Cardiac fibroblast (primary cell): ENCODE results near the gene GID8.
A peak's percentile ranks its signal among the peaks of the same experiment; 100 is the strongest.

Experiments used
- DNase-seq, 2 donors: peaks; one replicate each; pipeline versions ENCODE4 v3.0.0 to v3.0.0-alpha.2; 2010; ENCODE audit warnings: low read depth in 2 of 2
- H3K4me3 ChIP-seq, 2 donors: replicated peaks in 1 of 2; 1 replicate in 1 of 2; 2 replicates in 1 of 2; pipeline ENCODE4 v1.5.1; 2011; ENCODE audit warnings: low read depth in 2 of 2, low read length in 2 of 2, mild to moderate bottlenecking in 2 of 2, moderate library complexity in 1 of 2
- TF ChIP-seq, protein P1 (sequence below): IDR thresholded peaks from one replicate; pipeline ENCODE4 v1.5.1; 2011; ENCODE audit warnings: low read depth, mild to moderate bottlenecking, low read length, inconsistent platforms

The GID8 gene

DNA sequence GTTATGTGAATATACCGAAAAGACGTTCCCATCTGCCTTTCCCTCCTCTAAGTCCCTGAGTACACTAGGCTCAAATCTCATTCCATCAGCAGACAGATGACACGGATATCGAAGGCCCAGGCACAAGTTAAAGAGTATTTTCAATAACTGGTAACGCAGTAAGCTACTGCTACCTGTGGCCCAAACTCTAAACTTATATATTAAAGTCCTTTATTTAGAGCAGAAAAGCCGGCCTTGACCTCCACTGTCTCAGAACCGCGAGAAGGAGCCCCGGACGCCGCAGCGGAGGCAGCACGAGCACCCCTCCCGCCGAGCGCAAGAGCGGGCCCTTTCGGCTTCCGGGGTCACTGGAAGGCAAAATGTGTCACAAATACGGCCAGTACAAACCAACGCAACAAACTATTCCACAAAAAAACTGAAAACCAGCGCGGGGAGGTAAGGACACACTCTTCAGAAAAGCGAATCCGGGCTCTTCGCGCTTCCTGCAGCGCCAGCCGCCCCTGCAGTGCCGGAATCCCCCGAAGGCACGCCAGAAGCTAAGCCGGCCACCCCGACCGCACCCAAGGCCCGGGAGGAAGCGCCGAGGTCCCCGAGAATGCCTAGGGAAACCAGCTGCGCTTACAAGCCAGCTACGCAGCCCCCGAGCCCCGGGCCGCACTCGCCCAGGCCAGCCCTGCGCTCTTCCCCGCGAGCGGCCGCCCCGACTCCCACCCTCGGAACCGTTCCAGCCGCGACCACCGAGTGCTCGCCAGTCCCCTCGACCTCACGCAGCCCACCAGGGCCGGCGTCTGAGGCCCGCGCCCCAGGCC, 12.3 kb upstream of the GID8 start:
- peak overlapping the region; percentile 92 to 95 for H3K4me3 ChIP-seq
- DNase-seq: peak; percentile 26 to 38
- TF ChIP-seq, protein P1, sequence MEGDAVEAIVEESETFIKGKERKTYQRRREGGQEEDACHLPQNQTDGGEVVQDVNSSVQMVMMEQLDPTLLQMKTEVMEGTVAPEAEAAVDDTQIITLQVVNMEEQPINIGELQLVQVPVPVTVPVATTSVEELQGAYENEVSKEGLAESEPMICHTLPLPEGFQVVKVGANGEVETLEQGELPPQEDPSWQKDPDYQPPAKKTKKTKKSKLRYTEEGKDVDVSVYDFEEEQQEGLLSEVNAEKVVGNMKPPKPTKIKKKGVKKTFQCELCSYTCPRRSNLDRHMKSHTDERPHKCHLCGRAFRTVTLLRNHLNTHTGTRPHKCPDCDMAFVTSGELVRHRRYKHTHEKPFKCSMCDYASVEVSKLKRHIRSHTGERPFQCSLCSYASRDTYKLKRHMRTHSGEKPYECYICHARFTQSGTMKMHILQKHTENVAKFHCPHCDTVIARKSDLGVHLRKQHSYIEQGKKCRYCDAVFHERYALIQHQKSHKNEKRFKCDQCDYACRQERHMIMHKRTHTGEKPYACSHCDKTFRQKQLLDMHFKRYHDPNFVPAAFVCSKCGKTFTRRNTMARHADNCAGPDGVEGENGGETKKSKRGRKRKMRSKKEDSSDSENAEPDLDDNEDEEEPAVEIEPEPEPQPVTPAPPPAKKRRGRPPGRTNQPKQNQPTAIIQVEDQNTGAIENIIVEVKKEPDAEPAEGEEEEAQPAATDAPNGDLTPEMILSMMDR: no peak

DNA sequence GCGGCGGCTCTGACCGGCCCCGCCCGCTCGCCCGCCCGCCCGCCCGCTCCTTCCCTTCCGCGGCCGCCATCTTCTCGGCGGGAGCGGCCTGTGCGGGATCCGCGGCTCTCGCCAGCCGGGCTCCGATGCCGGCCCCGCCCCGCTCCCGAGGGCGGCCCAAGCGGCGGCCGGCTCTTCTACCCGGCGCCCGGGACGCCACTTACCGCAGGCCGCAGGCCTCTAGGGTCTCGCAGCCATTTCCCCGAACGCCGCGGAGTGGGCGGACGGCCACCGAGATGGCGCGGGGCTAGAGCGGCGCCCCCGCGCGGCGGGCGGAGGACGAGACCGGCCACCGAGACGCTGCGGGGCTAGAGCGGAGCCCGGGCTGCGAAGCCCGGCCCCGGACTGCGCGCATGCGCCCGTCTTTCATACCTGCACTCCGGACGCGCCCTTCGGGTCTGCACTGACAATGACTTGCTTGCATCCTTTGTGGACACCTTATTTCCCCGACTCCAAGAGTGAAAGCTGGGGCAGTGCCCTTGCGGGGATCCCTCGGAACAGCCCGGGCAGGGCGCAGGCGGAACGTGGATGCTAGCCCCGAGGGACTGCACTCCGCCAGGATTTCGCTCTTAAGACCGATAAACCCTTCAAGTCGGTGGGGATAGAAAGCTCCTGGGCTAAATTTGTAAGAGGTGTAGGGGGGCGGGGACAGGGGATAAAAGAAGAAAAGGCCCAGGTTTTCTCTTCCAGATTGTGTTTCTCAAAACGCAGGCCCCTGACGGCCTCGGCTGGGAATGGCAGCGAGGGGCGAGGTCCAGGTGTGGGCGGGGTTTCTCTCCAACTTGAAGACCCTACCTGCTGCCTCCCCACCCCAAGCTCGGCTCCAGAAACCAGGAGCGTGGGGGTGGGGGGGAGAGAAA, 11.5 kb upstream of the GID8 start, which contains the start of gene DIDO1:
DIDO1 (minus strand) TSS at position 277 of the 899 bp plus-strand sequence.
- peak; percentile 82 to 90 for DNase-seq
- peak within 1 kb of the TSS; percentile 92 to 95 for H3K4me3 ChIP-seq
- TF ChIP-seq, protein P1: peak; percentile 15

DNA sequence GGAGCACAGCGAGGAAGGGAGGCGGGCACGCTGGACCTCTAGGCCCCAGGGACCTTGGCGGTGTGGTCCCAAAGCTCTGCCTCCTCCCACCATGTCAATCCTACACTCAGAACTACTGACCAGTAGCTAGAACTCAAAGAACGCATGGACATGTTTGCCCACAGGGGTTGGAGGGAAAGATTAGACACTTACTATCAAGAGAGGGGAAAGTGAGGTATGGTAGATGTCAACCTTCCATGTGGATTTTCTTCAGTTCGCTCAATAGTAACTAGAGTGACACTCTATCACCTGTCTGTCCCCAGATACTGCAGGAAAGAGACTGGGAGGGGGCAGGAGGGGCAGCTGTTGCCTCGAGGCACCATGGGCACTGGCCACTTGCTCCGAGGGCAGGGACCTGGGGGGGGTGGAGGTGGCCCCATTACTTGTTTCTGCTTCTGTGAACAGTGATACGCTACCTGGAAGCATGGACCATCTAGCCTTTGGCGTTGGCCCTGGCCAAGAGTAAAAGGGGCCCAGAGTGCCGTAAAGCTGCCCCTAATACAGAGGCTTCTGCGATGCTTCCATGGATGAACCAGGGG, 10.7 kb upstream of the GID8 start:
- H3K4me3 ChIP-seq: peak overlapping the region; percentile 92 to 95
- DNase-seq: no peak
- TF ChIP-seq, protein P1: no peak

DNA sequence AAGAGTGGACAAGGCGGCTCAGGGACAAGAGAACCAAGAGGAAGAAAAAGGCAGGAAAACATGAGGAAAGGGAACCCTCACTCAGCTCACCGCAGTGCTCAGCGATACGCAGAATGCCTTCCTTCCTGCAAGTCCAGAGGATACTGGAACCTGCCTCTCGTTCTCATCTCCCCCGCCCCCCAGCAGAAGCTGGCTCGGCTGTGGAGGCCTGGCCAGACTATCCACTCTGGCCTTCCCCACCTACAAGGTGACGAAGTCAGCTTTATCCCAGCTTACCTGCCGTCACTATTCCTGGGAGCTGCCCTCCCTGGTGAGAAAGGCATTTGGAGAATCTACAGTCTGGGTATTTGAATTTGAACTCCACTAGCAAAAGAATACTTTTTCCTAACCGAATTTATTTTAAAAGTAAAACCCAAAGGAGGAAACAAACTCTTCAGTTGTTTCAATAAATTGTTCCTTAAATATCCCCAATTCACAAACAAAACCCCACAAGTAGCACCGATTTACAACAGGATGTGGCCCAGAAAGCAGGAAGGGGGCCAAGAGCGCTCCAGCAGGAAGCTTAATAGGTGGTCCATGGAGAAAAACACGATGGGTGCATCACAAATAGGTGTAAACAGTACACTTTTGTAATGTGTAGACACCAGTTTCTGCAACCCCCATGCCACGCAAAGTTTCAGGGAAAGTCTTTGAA, 9.6 kb upstream of the GID8 start:
- no peak for DNase-seq
- peak overlapping the region; percentile 30 to 57 for H3K4me3 ChIP-seq
- TF ChIP-seq, protein P1: no peak

DNA sequence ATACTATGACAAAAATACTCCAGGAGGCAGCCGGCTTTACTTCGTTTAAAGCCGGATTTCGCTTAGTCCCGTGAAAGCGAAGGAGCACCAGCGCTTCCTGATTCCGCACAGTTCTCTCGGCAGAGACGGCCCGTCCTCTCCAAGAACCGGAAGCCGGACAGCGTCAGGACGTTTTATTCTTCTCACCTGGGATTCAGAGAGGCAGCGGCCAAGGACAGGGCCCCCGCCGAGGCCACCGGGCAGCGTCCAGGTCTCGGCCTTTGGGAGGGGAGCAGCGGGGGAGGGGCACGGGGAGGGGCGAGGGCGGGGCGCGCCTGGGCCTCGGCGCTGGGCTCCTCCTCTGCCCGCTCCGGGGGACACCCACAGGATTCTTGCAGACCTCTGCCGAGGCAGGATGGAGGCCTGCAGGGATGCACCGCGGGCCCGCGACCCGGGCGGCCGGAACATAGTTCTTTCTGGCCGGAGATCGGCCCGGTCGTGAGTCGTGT, 8.9 kb upstream of the GID8 start:
- peak; percentile 62 to 65 for DNase-seq
- peak overlapping the region; percentile 30 to 57 for H3K4me3 ChIP-seq
- TF ChIP-seq, protein P1: no peak

DNA sequence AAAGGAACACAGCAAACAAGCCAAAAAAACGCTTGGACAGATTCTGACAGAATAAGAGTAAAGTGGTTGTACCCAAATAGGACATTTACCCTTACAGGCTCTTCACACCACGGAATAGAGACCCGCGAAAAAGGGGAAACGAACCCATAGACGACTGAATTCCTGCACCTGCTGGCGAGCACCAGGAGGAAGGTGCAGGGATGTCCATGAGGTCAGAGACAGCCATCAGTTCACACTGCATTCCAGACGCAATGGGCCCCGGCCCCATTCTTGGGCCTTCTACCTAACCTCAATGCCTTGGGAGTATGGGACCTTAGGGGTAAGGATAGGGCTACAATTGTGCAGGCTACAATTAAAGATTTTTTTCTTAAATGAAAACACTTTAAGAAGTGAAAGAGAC, 6.5 kb upstream of the GID8 start:
- no peak overlapping the region for H3K4me3 ChIP-seq
- DNase-seq: no peak

More for the DNA sequence above, 6.5 kb upstream of the GID8 start:
- TF ChIP-seq, protein P1: no peak
